Skin of body (tissue), 2 donors: ENCODE data around the gene TNRC6A. TPM values are rescaled to one million over a fixed set of nuclear protein-coding genes. Genes with fewer than 3 reads are reported as not detected.
"Not testable (repeated sequence)": the region's sequence is repeated elsewhere in the genome, so short reads cannot be mapped to it uniquely, and the experiment has no call there.

Experiments
- DNase-seq: peaks from one replicate; lab custom pipeline; 2025; lab: John Stamatoyannopoulos, UW
- total RNA-seq: library from RNA; depleted of rRNA; stranded (reverse); fragments of >200 nt; gene quantifications from one replicate; pipeline ENCODE4 v1.2.3, GENCODE V29; 2014

The TNRC6A gene
- total RNA-seq, 1 donor from 2014 or later, result 57.6 TPM

DNA sequence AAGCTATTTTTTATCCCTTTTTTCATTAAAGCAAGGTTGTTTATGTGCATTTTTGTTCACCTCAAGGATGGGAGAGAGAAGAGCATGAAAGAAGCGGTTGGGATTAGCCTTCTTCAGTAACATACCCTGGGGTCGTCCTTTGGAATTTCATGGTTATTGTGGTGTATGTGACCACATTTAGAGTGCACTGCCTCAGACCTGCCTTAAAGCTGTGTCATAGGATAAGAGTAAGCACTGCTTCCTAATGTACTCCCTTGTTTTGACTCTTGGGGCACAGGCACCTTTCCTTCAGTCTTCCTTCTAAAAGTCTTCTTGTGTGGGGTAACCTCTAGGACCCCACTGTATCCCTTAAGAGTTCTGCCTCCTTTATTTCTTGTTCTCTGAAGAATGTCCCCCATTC lies 28.9 kb downstream of the TNRC6A start:
- DNase-seq, result no peak

DNA sequence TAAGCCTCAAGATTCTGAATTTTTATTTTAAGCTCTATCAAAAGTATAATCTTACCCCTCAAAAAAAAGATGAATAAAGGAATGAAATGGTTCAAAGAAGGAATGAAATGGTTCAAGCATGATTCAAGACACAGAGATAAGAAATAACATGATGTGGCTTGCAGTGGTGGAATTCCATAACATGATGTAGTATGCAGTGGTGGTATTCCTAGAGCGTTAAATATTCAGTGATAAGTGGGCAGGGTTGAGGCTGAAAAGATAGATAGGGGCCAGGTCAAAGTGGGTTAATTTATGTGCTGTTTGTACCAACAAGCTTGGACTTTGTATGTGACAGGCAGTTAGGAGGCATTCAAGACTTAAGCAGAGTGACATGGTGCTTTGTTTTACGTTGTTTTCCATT lies 29.6 kb downstream of the TNRC6A start:
- DNase-seq, result no peak

DNA sequence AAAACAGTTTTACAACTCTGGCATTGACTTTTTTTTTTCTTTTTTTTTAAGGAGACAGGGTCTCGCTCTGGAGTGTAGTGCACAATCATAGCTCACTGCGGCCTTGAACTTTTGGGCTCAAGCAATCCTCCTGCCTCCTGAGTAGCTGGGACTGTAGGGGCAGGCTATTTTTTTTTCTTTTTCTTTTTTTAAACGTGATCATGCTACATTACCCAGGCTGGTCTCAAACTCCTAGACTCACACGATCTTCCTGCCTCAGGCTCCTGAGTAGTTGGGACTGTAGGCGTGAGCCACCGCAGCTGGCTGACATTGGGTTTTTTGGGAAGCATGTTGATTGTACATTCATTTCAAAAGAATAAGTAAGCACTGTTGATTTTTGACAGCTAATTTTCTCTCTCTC lies 32.1 kb downstream of the TNRC6A start:
- DNase-seq, result no peak

DNA sequence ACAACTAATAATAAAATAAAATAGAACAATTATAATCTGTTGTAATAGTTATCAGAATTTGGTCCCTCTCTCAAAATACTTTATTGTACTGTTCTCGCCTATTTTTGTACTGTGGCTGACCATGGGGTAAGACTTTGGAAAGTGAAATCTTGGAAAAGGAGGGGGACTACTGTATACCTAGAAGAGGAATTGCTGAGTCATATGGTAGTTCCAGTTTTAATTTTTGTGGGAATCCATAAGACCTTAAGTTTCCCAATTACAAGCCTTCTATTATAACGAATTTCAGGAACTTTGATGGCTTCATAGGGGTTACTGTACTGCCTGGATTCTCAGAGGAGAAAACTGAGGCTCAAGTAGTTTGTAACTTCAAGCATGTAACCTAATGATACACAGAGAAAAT lies 35.5 kb downstream of the TNRC6A start:
- no peak for DNase-seq

DNA sequence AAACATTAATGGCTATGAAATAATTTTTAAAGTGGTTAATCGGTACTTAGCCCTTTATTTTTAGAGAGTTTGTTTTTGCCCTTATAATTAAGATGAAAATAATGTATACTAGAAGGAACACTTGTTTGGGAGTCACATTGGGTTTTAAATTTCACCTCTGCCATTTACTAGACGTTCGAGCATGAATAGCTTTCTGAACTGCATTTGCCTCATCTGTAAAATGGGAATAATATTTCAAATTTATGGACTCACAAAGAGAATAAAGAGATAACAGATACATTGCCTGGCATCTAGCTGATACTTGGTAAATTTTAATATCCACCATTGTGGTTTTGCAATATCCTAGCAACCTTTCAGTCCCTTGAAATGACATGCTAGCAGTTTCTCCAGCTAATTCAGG lies 36.6 kb downstream of the TNRC6A start:
- no peak for DNase-seq

DNA sequence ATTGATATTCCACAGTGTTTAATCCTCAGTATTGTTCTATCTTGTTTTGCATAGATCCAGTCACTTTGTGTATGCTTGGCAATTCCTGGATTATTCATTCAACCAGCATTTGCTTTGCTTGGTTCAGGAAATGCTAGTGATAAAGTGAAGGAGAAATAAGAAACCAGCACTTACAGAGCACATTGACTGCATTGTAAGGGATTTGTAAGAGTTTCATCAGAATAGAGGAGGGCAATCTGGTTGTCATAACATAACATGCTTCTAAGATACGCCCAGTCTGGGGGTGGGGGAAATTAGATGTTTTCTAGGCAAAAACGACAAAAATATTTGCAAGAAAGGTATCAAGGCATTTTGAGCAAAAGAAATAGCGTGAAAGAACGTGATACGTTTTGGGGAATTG lies 40.4 kb downstream of the TNRC6A start:
- no peak for DNase-seq

DNA sequence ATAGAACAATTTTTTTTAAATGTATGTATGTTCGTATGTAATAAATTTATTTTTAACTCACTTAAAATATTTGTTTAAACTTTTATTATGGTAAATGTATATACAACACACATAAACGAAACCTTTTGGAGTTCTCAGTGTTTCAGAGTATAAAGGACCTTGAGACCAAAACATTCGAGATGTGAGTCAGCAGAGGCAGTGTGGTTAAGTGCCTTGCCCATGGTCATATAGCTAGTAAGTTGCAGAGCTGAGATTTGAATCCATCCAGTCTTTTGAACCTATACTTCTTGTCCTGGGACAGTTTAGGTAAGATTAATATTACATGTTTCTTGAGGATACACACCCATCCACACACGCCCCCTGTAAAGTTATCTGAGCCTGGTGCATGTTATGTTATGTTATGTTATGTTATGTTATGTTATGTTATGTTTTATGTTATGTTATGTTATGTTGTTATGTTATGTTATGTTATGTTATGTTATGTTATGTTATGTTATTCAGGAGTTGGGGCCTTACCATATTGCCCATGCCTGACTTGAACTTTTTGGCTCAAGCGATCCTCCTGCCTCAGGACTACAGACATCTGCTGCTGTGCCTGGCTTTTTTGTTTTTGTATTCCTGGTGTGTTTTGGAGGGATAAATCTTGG lies 41.8 kb downstream of the TNRC6A start:
- DNase-seq, result no peak

DNA sequence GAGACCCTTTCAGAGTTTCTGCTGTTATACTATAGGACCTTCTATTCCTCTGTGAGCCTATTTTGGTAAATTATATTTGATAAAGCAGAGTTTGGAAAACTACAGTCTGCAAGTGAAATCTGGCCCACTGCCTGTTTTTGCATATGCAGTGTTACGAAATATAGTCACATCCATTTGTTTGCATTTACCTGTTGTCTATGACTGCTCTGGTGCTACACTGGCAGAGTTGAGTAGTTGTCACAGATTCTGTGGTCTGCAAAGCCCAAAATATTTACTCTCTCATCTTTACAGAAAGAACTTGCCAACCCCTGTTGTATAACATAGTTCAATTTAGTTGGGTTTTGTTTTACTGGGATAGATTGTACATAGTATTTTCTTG lies 42.3 kb downstream of the TNRC6A start:
- no peak for DNase-seq

DNA sequence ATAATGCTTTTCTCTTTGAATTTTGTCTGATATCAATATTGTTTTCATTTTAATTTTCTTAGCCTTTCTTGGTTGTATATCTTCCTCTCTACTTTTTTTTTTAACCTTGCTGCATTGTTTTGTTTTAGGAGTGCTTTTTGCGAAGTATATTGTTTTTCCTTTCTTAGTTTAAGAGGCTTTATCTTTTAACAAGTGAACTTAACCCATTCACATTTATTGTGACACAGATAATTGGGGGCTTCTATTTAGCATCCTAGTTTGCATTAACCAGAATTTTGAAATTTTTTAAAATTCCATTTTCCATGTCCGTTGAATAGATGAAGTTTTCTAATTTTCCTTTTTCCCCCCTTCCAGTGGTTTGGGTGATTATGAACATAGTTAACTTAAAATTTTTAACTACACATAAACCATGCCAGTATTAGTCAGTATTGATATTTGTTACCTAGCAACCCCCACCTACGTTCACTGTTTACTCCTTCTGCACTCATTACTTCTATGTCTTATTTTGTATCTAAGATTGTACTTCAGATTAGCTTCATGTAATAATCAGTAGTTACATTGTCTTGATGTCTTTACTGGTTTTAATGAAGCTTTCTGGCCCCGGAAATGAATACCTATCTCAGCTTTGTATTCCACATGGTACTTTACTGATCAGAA lies 44.4 kb downstream of the TNRC6A start:
- DNase-seq, result no peak

DNA sequence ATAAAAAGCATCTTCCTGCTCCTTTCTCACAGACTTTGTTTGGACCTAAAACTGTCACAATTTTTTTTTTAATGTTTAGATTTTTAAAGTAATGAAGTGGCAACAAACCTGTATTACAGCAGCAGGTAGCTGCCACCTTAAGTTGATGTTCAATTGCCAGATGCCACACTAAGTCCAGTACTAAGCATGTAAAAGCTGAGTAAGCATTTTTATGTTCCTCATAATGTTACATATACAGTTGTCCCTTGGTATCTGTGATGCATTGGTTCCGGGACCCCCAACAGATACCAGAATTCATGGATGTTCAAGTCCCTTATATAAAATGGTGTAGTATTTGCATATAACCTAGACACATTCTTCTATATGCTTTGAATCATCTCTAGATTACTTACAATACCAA lies 45.1 kb downstream of the TNRC6A start:
- no peak for DNase-seq

DNA sequence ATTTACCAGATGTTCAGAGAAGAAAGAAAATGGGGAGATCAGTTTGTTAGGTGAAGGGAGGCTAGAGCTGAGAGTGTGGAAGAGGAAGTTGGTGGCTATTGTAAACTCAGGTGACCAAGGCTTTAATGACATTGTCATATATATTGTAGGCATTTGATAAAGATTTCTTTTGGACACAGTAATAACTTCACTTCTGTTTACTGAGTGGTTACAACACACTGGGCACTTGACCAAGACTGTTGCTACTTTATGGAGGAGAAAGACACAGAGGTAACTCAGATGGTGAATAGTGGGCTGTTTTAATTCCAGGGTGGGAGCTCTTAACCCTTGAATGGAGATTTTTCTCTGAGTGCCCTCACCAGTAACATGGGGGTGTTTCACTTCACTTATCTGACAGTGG lies 46.0 kb downstream of the TNRC6A start:
- DNase-seq, result no peak

DNA sequence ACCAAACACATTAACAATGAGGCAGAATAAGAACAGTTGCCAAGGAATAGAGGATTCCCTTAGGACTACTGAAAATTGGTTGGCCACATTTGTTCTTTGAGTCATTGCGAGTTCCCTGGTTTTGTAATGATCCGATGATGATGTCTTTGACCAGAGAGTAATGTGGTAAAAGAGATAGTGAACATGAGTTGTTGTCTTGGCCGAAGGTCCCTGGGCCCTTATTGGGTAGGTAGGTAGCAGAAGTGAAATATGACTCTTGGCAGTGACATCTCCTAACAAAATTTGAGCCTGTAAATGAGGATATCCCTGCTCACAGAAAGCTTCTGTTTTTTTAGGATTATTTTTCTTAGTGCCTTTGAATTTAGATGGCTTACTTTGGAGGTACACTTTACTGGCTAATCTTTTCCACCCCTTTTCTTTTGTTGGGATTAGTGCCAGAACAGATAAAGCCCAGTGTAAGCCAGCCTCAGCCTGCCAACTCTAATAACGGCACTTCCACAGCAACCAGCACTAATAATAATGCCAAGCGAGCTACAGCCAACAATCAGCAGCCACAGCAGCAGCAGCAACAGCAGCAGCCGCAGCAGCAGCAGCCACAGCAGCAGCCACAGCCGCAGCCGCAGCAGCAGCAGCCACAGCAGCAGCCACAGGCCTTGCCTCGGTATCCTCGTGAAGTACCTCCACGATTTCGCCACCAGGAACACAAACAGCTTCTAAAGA lies 47.2 kb downstream of the TNRC6A start:
- no peak for DNase-seq

DNA sequence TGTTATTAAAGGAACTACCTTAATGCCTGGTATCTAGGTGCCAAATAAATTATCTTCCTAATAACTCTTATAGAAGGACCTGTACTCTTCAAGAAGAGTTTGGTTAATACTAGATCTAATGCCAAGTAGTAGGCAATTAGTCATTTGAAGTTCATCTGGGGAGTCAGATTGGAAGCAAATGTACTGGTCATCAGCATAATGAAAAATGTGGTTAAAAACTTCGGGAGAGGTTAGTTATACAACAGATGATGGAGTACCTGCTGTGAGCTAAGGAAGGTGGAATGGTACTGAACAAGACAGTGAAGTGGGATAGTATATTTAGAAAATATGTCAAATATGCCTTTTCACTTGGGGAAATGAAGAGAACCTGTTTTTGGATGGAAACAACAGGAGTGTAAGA lies 49.2 kb downstream of the TNRC6A start:
- DNase-seq, result no peak

DNA sequence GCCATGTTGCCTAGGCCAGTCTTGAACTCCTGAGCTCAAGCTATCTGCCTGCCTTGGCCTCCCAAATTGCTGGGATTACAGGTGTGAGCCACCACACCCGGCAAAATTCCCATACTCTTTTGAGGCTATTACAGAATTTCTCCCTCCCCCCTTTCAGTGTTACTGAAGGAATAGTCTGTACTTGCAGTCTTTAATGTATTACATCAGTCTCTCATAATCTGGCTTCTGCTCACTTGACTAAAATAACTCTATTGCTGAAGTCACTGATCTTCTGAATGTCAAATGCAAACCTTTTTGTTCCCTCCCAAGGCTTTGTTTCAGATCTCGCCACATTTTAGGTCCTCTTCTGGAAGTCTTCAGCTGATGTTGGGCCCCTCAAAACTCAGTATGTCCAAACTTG lies 51.8 kb downstream of the TNRC6A start:
- DNase-seq, result no peak

DNA sequence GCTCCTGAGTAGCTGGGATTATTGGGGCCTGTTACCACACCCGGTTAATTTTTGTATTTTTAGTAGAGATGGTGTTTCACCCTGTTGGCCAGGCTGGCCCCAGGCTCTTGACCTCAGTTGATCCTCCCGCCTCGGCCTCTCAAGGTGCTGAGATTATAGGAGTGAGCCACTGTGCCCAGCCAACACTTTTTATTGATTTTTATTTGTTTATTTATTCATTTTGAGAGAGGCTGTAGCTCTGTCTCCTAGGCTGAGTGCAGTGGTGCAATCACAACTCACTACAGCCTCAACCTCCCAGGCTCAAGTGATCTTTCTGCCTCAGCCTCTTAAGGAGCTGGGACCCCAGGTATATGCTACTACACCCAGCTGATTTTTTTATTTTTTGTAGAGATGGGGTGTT lies 54.7 kb downstream of the TNRC6A start:
- no peak for DNase-seq

DNA sequence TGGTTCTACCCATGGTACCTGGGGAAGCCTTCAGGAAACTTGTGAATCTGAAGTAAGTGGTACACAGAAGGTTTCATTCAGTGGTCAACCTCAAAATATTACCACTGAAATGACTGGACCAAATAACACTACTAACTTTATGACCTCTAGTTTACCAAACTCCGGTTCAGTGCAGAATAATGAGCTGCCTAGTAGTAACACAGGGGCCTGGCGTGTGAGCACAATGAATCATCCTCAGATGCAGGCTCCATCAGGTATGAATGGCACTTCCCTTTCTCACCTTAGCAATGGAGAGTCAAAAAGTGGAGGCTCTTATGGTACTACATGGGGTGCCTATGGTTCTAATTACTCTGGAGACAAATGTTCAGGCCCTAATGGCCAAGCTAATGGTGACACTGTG lies 60.4 kb downstream of the TNRC6A start:
- no peak for DNase-seq

DNA sequence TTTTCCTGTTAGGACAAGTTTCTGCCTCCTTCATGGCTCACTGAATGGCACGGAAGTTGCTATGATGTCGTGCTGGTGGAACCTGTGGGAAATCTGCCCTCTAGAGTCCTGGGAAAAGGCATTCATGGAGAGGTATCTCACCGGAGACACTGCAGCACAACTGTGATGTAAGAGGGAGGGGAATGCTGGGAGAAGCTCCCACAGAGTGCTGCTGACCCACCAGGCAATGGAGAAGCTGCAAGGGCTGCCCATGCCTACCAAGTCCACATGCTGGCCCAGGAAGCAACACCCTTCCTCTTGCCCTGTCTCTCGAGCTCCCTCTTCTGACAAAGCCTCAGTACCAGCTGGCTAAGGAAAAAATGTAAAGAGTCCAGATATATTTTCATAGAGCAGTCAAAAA lies 71.1 kb downstream of the TNRC6A start:
- DNase-seq, result no peak

DNA sequence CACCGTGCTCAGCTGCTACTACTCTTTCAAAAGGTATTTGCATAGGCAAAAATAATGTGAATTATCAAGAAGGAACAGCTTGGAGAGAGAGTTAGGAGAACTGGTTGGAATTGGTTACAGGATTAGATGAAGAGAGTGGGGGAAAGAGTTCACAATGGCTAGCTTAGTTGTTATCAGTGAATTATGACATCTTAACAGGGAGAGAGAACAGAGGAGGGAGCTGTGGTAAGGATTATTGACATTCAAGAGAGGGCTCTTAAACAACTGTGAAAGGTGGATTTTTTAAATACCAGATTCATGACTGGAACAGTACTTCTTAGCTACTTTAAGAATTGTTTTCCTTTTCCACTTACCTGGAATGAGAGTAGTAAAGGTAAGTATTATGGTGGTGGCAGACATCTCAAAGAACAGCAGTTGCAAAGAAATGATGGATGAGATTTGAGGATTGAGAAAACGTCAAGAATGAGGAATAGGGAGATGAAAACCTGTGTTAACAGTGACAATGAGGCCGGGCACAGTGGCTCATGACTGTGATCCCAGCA lies 72.4 kb downstream of the TNRC6A start:
- no peak for DNase-seq

DNA sequence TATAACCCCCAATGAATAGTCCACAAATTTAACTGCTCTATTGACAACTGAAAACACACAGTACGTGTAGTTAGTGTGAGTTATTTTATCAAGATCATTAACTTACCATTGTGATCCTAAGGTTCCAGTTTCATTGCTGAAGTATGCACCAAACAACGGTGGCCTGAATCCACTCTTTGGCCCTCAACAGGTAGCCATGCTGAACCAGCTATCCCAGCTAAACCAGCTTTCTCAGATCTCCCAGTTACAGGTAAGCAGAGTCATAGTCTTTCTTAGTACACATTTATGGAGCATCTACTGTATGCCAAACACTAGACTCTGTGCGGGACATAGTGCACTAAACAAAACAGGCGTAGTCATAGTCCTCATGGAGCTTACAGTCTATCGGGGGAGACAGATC lies 76.0 kb downstream of the TNRC6A start:
- DNase-seq, result no peak

DNA sequence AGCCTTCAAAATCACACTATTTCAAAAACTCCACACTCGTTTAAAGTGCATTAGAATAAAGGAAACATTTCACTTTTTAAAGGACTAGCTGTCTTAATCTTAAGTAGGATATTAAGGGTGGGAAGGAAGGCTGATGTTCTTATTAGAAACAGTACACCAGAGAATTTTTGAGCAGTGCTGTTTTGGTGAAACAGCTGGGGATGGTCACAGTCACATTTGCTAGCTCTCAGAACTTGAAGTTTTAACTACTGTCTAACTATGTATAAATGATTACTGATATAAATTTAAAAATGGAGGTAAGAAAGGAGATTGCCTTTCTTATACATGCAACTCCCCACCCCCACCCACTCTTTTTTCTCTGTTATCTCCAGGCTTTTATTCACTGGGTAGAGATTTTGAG lies 77.8 kb downstream of the TNRC6A start:
- no peak for DNase-seq

DNA sequence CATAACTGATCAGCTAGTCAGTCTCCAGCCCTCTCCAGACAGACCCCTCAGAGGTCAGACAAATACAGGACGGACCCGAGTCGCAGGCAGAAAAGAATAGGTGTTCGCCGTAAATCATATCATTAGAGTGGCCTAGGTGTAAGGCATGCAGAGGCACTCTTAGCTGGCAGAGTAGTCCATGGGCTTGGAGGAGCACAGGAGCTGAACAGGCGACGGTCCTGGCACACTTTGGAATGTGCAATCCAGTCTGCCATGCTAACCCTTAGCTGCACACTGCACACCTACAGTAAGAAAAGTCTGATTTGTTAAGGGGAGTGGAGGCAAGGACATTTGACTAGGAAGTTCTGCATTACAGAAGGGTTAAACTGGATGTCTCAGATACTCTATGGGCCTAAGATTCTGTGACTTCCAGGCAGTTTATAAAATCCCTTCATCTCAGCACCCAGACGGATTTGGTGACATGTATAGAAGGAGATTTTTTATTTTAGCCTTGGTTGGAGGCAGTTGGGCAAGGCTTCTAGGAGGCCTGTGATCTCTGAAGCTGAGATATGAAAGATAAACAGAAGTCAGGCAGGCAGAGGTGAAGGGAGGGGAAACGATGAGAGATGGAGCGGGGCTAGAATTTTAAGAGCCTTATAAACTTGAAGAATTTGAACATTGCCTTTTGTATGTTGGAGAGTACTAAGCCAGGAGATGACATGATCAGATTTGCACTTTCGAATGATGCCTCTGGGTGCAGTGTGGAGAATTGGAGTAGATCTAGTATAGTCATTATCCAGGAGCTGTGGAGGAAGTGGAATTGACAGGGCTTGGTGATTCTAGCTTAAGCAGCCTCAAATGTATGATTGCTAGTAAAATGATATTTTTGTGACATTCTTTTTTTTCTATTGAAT lies 81.7 kb downstream of the TNRC6A start:
- no peak for DNase-seq

DNA sequence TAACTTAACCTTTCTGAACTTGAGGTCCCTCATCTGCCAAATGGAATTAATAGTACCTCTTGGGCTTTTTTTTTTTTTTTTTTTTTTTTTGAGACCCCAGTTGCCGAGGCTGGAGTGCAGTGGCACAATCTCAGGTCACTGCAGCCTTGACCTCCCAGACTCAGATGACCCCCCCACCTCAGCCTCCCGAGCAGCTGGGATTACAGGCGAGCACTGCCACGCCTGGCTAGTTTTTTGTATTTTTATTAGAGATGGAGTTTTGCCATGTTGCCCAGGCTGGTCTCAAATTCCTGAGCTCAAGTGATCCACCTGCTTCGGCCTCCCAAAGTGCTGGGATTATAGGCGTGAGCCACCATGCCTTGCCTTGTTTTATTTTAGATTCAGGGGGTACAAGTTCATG lies 83.4 kb downstream of the TNRC6A start:
- DNase-seq, result not testable (repeated sequence)
